ENCODE measurements around the gene SP2.

SP2 gene

DNA sequence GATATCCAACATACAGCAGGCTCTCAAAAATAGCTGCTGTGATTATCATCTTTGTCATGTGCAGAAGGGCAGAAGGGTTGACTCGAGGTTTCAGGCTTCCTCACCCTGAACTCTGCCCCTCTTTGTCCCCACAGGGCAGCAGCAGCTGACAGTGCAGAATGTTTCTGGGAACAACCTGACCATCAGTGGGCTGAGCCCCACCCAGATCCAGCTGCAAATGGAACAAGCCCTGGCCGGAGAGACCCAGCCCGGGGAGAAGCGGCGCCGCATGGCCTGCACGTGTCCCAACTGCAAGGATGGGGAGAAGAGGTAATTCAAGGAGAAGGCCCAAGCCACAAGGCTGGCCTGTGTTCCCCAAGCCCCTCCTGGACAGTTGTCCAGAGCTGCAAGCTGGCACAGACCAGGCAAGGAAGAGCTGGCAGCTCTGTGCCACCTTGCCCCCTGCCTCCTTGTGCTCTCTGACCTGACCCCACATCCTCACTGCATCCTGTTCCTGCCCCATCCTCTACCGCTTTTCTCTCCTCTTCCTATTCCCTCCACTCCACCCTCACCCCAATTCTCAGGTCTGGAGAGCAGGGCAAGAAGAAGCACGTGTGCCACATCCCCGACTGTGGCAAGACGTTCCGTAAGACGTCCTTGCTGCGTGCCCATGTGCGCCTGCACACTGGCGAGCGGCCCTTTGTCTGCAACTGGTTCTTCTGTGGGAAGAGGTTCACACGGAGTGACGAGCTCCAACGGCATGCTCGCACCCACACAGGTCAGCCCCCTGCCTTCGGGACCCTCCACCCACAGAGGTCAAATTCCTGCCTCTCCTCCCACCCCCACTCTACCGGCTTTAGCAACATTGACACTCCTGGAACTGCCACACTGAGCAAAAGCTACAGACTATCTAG, 29.0 kb downstream of the SP2 start:
- no peak for DNase-seq (ENCODE audit: low read depth)
- H3K4me3 ChIP-seq (ENCODE audit: low read length): no peak overlapping the region
- TF ChIP-seq, protein P1, sequence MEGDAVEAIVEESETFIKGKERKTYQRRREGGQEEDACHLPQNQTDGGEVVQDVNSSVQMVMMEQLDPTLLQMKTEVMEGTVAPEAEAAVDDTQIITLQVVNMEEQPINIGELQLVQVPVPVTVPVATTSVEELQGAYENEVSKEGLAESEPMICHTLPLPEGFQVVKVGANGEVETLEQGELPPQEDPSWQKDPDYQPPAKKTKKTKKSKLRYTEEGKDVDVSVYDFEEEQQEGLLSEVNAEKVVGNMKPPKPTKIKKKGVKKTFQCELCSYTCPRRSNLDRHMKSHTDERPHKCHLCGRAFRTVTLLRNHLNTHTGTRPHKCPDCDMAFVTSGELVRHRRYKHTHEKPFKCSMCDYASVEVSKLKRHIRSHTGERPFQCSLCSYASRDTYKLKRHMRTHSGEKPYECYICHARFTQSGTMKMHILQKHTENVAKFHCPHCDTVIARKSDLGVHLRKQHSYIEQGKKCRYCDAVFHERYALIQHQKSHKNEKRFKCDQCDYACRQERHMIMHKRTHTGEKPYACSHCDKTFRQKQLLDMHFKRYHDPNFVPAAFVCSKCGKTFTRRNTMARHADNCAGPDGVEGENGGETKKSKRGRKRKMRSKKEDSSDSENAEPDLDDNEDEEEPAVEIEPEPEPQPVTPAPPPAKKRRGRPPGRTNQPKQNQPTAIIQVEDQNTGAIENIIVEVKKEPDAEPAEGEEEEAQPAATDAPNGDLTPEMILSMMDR (conservative IDR thresholded peaks at IDR 0.05; ENCODE audit: low read length): no peak

DNA sequence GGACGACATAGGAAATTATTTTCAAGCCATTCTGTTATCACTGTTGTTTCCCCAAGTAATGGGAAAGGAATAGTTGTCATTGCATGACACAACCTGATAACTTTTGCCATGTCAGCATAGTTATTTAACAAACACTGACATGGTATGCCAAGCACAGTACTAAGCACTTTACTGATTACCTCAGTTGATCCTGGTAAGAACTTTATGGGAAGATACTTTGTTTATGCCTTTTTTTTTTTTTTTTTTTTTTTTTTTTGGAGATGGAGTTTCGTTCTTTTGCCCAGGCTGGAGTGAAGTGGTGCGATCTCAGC, 29.6 kb downstream of the SP2 start:
- TF ChIP-seq, protein P1 (conservative IDR thresholded peaks at IDR 0.05; ENCODE audit: low read length): no peak
- DNase-seq (ENCODE audit: low read depth): no peak
- H3K4me3 ChIP-seq (ENCODE audit: low read length): no peak overlapping the region

DNA sequence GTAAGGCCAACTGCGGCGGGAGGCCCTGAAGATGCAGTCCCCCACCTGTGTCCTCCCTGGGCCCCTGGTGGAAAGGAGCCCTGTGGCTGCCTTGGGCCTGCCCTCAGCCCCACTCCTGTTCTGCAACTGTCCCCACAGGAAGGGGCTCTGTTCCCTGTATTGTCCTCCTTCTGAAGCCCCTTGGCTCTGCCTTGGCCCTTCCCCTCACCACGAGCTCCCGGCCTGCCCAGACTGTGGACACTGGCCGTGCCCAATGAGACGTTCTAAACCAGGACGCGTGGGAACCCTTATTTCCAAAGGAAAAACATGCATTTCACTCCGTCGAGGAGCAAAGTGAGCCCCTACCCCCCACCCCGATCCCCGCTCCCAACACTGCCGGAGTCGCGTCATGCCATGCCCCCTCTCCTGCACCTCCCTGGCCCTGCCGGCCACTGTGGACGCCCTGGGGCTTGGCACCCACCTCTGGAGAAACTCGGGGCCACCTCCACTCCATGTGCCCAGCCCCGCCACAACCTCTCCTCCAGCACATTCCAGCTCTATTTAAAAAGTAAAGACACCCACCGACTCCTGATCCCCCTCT, 31.9 kb downstream of the SP2 start:
- TF ChIP-seq, protein P1 (conservative IDR thresholded peaks at IDR 0.05; ENCODE audit: low read length): no peak
- H3K4me3 ChIP-seq (ENCODE audit: low read length): no peak overlapping the region
- no peak for DNase-seq (ENCODE audit: low read depth)

DNA sequence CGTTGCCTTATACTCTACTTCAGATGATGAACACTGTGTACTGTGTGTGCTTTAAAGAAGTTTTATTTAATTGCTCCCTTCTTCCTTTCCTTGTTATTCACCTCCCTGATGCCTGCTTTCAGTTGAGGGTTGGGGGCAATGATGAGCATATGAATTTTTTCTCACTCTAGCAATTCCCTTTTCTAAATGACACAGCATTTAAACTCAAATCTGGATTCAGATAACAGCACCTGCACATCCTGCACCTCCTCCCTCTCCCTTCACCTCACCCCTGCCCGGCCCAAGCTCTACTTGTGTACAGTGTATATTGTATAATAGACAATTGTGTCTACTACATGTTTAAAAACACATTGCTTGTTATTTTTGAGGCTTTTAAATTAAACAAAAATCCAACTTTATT, 32.4 kb downstream of the SP2 start:
- TF ChIP-seq, protein P1 (conservative IDR thresholded peaks at IDR 0.05; ENCODE audit: low read length): no peak
- DNase-seq (ENCODE audit: low read depth): no peak
- no peak overlapping the region for H3K4me3 ChIP-seq (ENCODE audit: low read length)

DNA sequence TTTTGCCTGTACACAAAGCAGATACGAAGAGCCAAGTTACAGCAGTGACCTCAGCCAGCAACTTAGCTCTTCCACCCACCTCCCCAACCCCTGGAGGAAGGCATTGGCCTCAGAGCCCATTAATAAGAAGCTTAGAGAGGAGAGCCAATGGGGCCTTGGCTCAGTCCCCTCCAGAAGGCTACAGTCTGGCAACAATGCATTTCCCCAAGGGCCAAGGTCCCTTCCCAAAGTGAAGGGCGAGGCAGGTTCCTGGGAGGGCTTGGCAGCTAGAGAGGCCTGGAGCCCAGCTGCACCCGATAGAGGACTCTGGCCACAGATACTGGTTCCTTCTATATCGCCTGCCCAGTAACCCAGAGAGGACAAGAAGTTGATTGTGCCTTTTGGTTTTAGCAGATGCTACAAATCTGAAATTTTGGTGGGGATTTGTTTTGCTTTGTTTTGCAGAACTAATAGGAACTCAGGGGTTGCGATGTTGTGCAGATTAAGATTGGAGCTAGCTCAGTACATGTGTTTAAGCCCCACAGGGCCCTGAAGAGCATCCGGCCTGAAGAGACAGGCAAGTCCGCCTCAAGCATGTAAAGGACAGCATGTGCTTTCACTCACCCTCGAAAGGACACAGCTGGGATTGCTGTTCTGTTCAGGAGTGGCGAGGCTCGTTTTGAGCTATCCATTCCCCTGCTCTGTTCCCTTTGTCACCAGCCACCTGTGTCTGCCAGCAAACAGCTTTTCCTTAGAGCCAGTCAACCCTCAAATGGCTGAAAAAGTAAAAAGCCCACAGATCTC, 33.4 kb downstream of the SP2 start:
- DNase-seq (ENCODE audit: low read depth): no peak
- TF ChIP-seq, protein P1 (conservative IDR thresholded peaks at IDR 0.05; ENCODE audit: low read length): no peak
- H3K4me3 ChIP-seq (ENCODE audit: low read length): no peak overlapping the region

DNA sequence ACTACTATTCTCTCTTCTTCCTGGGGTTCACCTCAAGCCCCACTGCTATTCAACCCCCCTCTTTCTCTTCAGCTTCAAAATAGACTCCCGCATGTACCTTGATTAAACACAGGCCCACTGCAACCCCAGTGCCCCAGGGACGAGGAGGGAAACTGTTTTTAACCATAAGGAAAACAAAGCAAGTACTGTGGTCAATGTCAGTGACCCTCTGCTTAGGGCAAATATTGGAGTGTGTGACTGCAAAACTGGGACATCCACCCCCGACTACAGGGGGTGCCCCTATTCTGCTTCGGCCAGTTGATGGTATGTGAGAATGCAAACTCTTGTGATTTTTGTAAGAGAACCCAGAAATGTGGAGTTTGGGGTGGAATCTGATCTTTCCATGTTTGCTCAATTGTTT, 35.8 kb downstream of the SP2 start:
- DNase-seq (ENCODE audit: low read depth): no peak

More for the DNA sequence above, 35.8 kb downstream of the SP2 start:
- H3K4me3 ChIP-seq (ENCODE audit: low read length): no peak overlapping the region
- TF ChIP-seq, protein P1 (conservative IDR thresholded peaks at IDR 0.05; ENCODE audit: low read length): no peak
